ENCODE measurements around the gene RPS6KA4. TPM values are rescaled to one million over a fixed set of nuclear protein-coding genes. Genes with fewer than 3 reads are reported as not detected.

RPS6KA4 gene
- polyA plus RNA-seq, 1 experiment: 33.8 TPM

GRCh38 chr11:64368673-64369074 lies 9.7 kb downstream of the RPS6KA4 start:
- ChIA-PET POLR2A (no interaction called here), CTCF (interaction anchor here (1.1 to 1.5 kb wide), 2 partner anchors 14 to 19 kb away, joined by 3 read pairs; no protein-coding TSS in a partner anchor)
- no peaks in the 10 kb centered on the region for H3K27me3 ChIP-seq (ENCODE audit: control insufficient read depth, insufficient read depth, low read length)
- no peak overlapping the region for H3K4me3 ChIP-seq (ENCODE audit: low read depth, low read length)
- no peak for TF ChIP-seq CTCF (IDR thresholded peaks at IDR 0.05; ENCODE audit: insufficient read depth, low read depth, low read length)
- peaks cover 24% of the 10 kb centered on the region for H3K36me3 ChIP-seq (ENCODE audit: control insufficient read depth, insufficient read depth, low read length)
- no peak for DNase-seq (ENCODE audit: low read depth)

- ChIA-PET CTCF (interaction anchor here (1.0 to 1.3 kb wide), 2 partner anchors 69 to 79 kb away, joined by 3 read pairs; partner anchors contain the start of gene CATSPERZ), POLR2A (no interaction called here)
- no peak for DNase-seq (ENCODE audit: low read depth)
- no peak for TF ChIP-seq CTCF (IDR thresholded peaks at IDR 0.05; ENCODE audit: insufficient read depth, low read depth, low read length)
- Histone ChIP-seq H3K27me3 (ENCODE audit: control insufficient read depth, insufficient read depth, low read length) (no peaks in the 10 kb centered on the region), H3K36me3 (ENCODE audit: control insufficient read depth, insufficient read depth, low read length) (peaks cover 24% of the 10 kb centered on the region), H3K4me3 (ENCODE audit: low read depth, low read length) (no peak overlapping the region)
These were observed 10.8 kb downstream of the RPS6KA4 start for GRCh38 chr11:64369440-64370421.

GRCh38 chr11:64371201-64371600 lies 12.2 kb downstream of the RPS6KA4 start:
- no peak for DNase-seq (ENCODE audit: low read depth)
- TF ChIP-seq CTCF (IDR thresholded peaks at IDR 0.05; ENCODE audit: insufficient read depth, low read depth, low read length): no peak
- no peaks in the 10 kb centered on the region for H3K27me3 ChIP-seq (ENCODE audit: control insufficient read depth, insufficient read depth, low read length)
- H3K4me3 ChIP-seq (ENCODE audit: low read depth, low read length): no peak overlapping the region
- CTCF ChIA-PET: no interaction called here
- POLR2A ChIA-PET: interaction anchor here (0.5 kb wide), 1 partner anchor 58 kb away, joined by 3 read pairs; no protein-coding TSS in a partner anchor
- peaks cover 17% of the 10 kb centered on the region for H3K36me3 ChIP-seq (ENCODE audit: control insufficient read depth, insufficient read depth, low read length)

- ChIA-PET CTCF (interaction anchor here (1.0 to 1.3 kb wide), 2 partner anchors 17 to 77 kb away, joined by 3 to 4 read pairs; no protein-coding TSS in a partner anchor), POLR2A (interaction anchor here (0.5 kb wide), 1 partner anchor 57 kb away, joined by 3 read pairs; no protein-coding TSS in a partner anchor)
- no peak for TF ChIP-seq CTCF (IDR thresholded peaks at IDR 0.05; ENCODE audit: insufficient read depth, low read depth, low read length)
- H3K36me3 ChIP-seq (ENCODE audit: control insufficient read depth, insufficient read depth, low read length): peaks cover 16% of the 10 kb centered on the region
- DNase-seq (ENCODE audit: low read depth): no peak
- no peaks in the 10 kb centered on the region for H3K27me3 ChIP-seq (ENCODE audit: control insufficient read depth, insufficient read depth, low read length)
- H3K4me3 ChIP-seq (ENCODE audit: low read depth, low read length): no peak overlapping the region
These were observed 13.1 kb downstream of the RPS6KA4 start for GRCh38 chr11:64372021-64372420.
